Suppressor macrophage treated with lipopolysaccharide for 1 hour (primary cell): ENCODE results near the gene ZNF235.
"Not testable (repeated sequence)": the region's sequence is repeated elsewhere in the genome, so short reads cannot be mapped to it uniquely, and the experiment has no call there.

Experiments
- DNase-seq, 3 donors: peaks; one replicate each; pipeline ENCODE4 v3.0.0-alpha.2; 2020 to 2022

Gene ZNF235

GRCh38 chr19:44254496-44254895 is 50.3 kb downstream of the ZNF235 start:
- no peak for DNase-seq

GRCh38 chr19:44253392-44253791 is 51.4 kb downstream of the ZNF235 start:
- not testable (repeated sequence) for DNase-seq

- DNase-seq = not testable (repeated sequence)
Measured at GRCh38 chr19:44252332-44252731, 52.5 kb downstream of the ZNF235 start.

- no peak for DNase-seq
Measured at GRCh38 chr19:44236384-44236783, 68.4 kb downstream of the ZNF235 start.
